GM12874 (cell line): Measurements from ENCODE around the gene SMIM3.

Source experiments
- CTCF ChIP-seq: IDR thresholded peaks from 2 replicates; pipeline ENCODE4 v1.5.1; 2011; ENCODE audit warnings: low read depth, mild to moderate bottlenecking, control low read depth, low read length, moderate library complexity; ENCODE audit not compliant: insufficient read depth

The SMIM3 gene

GRCh38 chr5:150791536-150791935 is 13.0 kb downstream of the SMIM3 start:
- no peak for TF ChIP-seq CTCF

DNA sequence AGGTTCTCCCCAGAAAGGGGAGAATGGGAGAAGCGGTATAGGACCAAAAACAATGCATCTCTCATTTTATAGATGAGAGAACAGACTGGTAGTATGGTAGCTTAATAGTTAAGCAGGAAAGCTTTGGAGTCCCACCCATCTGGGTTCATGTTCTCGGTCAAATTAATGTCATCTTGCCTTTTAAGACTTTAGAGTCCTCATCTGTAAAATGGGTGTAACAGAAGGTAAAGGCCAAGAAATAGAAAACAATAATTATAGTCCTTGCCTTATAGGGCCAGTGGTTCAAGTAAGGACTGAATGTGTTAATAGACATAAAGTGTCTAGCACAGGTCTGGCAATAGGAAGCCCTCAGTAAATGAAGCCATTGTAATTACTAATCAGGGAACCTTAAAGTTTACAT is 16.4 kb downstream of the SMIM3 start:
- no peak for TF ChIP-seq CTCF

DNA sequence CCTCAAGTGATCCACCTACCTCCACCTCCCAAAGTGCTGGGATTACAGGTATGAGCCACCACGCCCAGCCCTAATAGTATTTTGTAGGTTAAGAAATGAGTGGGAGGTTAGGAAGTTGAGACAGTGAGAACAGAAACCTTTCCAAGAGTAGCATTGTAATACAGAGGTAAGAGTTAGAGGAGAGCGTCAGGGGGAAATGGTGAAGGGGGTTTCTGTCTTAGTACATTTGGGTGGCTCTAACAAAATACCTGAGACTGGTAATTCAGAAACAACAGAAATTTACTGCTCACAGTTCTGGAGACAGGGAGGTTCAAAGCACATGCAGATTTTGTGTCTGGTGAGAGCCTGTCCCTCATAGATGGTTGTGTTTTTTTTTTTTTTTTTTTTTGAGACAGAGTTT is 18.8 kb downstream of the SMIM3 start:
- TF ChIP-seq CTCF: no peak

DNA sequence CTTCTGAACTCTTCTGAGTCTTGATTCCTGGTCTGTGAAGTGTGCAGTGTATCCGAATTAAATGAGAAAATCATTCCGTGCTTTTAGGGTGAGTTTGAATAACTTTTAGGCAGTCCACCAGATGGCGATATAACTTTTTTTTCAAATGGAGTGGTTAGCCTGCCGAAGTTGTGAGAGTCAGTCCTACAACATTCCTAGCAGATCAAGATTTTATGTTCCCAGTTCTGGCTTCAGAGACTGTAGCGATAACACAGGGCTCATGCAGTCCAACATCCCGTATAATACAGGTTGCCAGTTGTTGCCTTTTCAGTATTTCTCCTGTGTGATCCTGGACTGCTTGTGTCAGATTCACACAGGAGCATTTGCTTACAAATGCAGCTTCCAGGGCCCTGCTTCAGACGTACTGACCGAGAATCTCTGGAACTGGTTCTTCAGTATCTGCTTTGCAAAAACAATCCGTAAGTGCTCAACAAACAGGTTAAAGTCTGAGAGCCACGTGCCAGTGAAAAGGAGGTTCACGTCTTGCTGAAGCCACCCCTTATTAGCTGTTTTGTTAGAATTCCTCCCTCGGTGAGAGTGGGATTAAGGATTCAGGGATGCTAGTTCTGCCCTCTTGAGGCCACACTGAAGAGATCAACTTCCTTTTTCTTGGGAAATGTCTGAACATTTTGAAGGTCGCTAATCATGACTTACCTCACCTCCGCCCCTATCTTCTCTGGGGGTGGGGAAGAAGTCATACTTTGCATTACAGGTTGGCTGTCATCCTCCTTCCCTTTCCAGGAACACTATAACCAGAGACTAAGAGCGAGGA is 22.8 kb downstream of the SMIM3 start:
- peak; percentile 33; the same call in 1 of the 2 replicates for TF ChIP-seq CTCF

DNA sequence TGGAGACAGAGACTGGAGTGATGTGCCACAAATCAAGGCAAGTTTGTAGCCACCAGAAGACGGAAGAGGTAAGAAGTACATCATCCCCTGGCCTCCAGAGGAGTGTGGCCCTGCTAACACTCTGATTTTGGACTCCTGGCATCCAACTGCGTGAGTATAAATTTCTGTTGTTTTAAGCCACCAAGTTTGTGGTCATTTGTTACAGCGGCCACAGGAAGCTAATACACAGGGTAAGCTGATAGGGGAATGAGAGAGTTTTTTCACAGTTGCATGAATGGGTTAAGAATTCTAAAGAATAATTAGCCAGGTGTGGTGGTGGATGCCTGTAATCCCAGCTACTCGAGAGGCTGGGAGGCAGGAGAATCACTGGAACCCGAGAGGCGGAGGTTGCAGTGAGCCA is 25.8 kb downstream of the SMIM3 start:
- TF ChIP-seq CTCF: no peak

GRCh38 chr5:150809363-150809762 is 30.8 kb downstream of the SMIM3 start:
- TF ChIP-seq CTCF: no peak

DNA sequence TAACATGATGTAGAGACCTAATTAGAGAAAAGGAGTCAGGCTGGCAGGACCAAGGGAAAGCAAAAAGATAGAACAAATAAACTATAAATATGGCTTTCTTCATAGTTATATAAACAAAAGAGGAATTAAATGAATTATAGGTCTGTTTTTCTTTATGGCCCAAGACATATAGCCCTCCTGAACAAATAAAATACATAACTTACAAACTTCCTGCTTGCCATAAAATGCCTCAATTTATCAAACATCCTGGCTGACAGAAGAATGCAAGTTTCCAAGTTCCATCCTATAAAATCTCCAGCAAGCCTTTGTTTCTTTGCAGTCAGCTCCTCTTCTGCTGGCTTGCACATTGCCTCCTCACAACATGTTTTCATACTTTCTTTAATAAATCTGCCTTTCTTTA is 36.5 kb downstream of the SMIM3 start:
- no peak for TF ChIP-seq CTCF
